NCI-H524 treated with DMSO at 0.1 percent for 48 hours (cell line): Measurements from ENCODE around the gene DUSP9.

ENCODE experiments used
- DNase-seq: peaks from one replicate; lab custom pipeline; 2025; lab: John Stamatoyannopoulos, UW

DUSP9 gene

GRCh38 chrX:153637121-153638040 is 9.6 kb upstream of the DUSP9 start:
- DNase-seq, result no peak

GRCh38 chrX:153638041-153638371 is 9.0 kb upstream of the DUSP9 start:
- no peak for DNase-seq

- DNase-seq, result no peak
These were observed 8.4 kb upstream of the DUSP9 start for GRCh38 chrX:153638436-153639176.

- DNase-seq, result no peak
These were observed 7.6 kb upstream of the DUSP9 start for GRCh38 chrX:153639177-153640044.

- DNase-seq, result no peak
These were observed 6.8 kb upstream of the DUSP9 start for GRCh38 chrX:153640045-153640686.

GRCh38 chrX:153640736-153641575 is 6.0 kb upstream of the DUSP9 start:
- no peak for DNase-seq

- no peak for DNase-seq
These were observed 5.4 kb upstream of the DUSP9 start for GRCh38 chrX:153641627-153642026.

- DNase-seq, result no peak
These were observed 4.8 kb upstream of the DUSP9 start for GRCh38 chrX:153642051-153642654.

- no peak for DNase-seq
These were observed 4.2 kb upstream of the DUSP9 start for GRCh38 chrX:153642655-153643430.

GRCh38 chrX:153643431-153644351 is 3.3 kb upstream of the DUSP9 start:
- no peak for DNase-seq

- DNase-seq, result no peak
These were observed 2.5 kb upstream of the DUSP9 start for GRCh38 chrX:153644356-153645125.

- no peak for DNase-seq
These were observed 1.9 kb upstream of the DUSP9 start for GRCh38 chrX:153645151-153645550.

GRCh38 chrX:153645921-153646488 is 998 bp upstream of the DUSP9 start:
- DNase-seq, result no peak

GRCh38 chrX:153647461-153648357 is 706 bp downstream of the DUSP9 start:
- DNase-seq, result no peak

GRCh38 chrX:153648358-153649177 is 1.6 kb downstream of the DUSP9 start:
- DNase-seq, result no peak
